ENCODE measurements around the gene ABCF3.

GRCh38 chr3:184175981-184176376, 10.0 kb upstream of the ABCF3 start:
- TF ChIP-seq POLR2A (IDR thresholded peaks at IDR 0.05) = no peak
- TF ChIP-seq CTCF (IDR thresholded peaks at IDR 0.05) = no peak
